Naive thymus-derived CD4-positive, alpha-beta T cell (primary cell): ENCODE data around the gene ATXN7. TPM values are rescaled to one million over a fixed set of nuclear protein-coding genes. Genes with fewer than 3 reads are reported as not detected.

ENCODE experiments used
- ATAC-seq: fragments of 150-1000 bp; cut with Tn5 transposase; 2 replicates; pipeline ENCODE4 v1.10.0; 2021; ENCODE audit warnings: mild to moderate bottlenecking, moderate library complexity
- CTCF ChIA-PET: fragments of 350-600 bp; sonication (Branson Sonifier 250); formaldehyde crosslinking; loops from one replicate; lab custom pipeline; 2021; ENCODE audit warnings: antibody characterized with exemption; lab: Charles Lee
- POLR2A ChIA-PET: fragments of 350-600 bp; sonication (Branson Sonifier 250); formaldehyde crosslinking; loops from one replicate; lab custom pipeline; 2021; ENCODE audit warnings: antibody characterized with exemption, inconsistent platforms; lab: Charles Lee
- DNase-seq, 9 donors: peaks; one replicate each; pipeline versions ENCODE4 v3.0.0 to v3.0.0-alpha.2; 2020 to 2022; ENCODE audit warnings: mixed read lengths in 1 of 9
- H3K27ac ChIP-seq: one replicate; pipeline ENCODE4 v1.7.0; 2013; ENCODE audit warnings: mild to moderate bottlenecking, low read depth, low read length, moderate library complexity
- H3K27me3 ChIP-seq, 2 donors: one replicate each; pipeline ENCODE4 v1.7.0; 2013; ENCODE audit warnings: low read length in 2 of 2, mild to moderate bottlenecking in 2 of 2, moderate library complexity in 2 of 2; ENCODE audit not compliant: control insufficient read depth in 2 of 2, insufficient read depth in 2 of 2
- H3K36me3 ChIP-seq, 3 experiments: 1 replicate in 2 of 3; 2 replicates in 1 of 3; pipeline ENCODE4 v1.7.0; 2013; ENCODE audit warnings: low read length in 3 of 3, mild to moderate bottlenecking in 3 of 3, moderate library complexity in 1 of 3; ENCODE audit not compliant: insufficient read depth in 3 of 3, control insufficient read depth in 2 of 3
- H3K4me1 ChIP-seq, 2 donors: one replicate each; pipeline ENCODE4 v1.7.0; 2013; ENCODE audit warnings: low read length in 2 of 2, mild to moderate bottlenecking in 2 of 2, moderate library complexity in 1 of 2; ENCODE audit not compliant: control insufficient read depth in 2 of 2, insufficient read depth in 2 of 2
- H3K4me3 ChIP-seq: 2 replicates; pipeline ENCODE4 v1.7.0; 2013; ENCODE audit warnings: mild to moderate bottlenecking, low read length
- H3K9me3 ChIP-seq, 3 experiments: 1 replicate in 2 of 3; 2 replicates in 1 of 3; pipeline ENCODE4 v1.7.0; 2013; ENCODE audit warnings: low read length in 3 of 3; ENCODE audit not compliant: control insufficient read depth in 2 of 3
- H3K27ac Mint-ChIP-seq, 9 donors: one replicate each; pipeline ENCODE4 v1.8.0; 2020 to 2022; ENCODE audit warnings: mixed read lengths in 9 of 9, mild to moderate bottlenecking in 8 of 9, moderate library complexity in 5 of 9, inconsistent platforms in 2 of 9
- H3K27me3 Mint-ChIP-seq, 5 donors: one replicate each; pipeline ENCODE4 v1.8.0; 2021 to 2022; ENCODE audit warnings: mixed read lengths in 5 of 5, mild to moderate bottlenecking in 1 of 5
- H3K36me3 Mint-ChIP-seq, 5 donors: one replicate each; pipeline ENCODE4 v1.8.0; 2020 to 2022; ENCODE audit warnings: mixed read lengths in 5 of 5, mild to moderate bottlenecking in 3 of 5, inconsistent platforms in 1 of 5
- H3K4me1 Mint-ChIP-seq, 7 donors: one replicate each; pipeline ENCODE4 v1.8.0; 2020 to 2022; ENCODE audit warnings: mixed read lengths in 7 of 7, mild to moderate bottlenecking in 3 of 7, inconsistent platforms in 1 of 7
- H3K4me3 Mint-ChIP-seq, 10 donors: one replicate each; pipeline ENCODE4 v1.8.0; 2020 to 2022; ENCODE audit warnings: mild to moderate bottlenecking in 10 of 10, mixed read lengths in 10 of 10, moderate library complexity in 6 of 10, inconsistent platforms in 2 of 10
- H3K9me3 Mint-ChIP-seq, 11 donors: one replicate each; pipeline ENCODE4 v1.8.0; 2020 to 2022; ENCODE audit warnings: mixed read lengths in 11 of 11, mild to moderate bottlenecking in 4 of 11, inconsistent platforms in 1 of 11, moderate library complexity in 1 of 11
- intact Hi-C, 2 donors: fragments of 100-400 bp; cut with micrococcal nuclease; formaldehyde crosslinking; loops; one replicate each; pipeline ENCODE4 v1.15.1; 2023
- polyA plus RNA-seq, 2 donors: library from polyadenylated mRNA; unstranded; fragments of 300-500 nt; fragmentation: Illumina TruSeq; gene quantifications; one replicate each; pipeline ENCODE4 v1.2.3, GENCODE V29; 2021
- total RNA-seq, 6 experiments: library from RNA in 5 of 6; stranded (reverse) in 5 of 6; gene quantifications; 1 replicate in 5 of 6; 2 replicates in 1 of 6; pipeline ENCODE4 v1.2.3 and lab custom pipeline; 2021 to 2026

Gene ATXN7
- total and polyA plus RNA-seq, 7 experiments from 2014 or later, result 29.8 to 204 (median 142) TPM

- Mint-ChIP-seq H3K4me3 (no peak overlapping the region), H3K4me1 (peaks cover 18 to 57% (median 41%) of the 10 kb centered on the region in 7 donors), H3K27me3 (no peaks in the 10 kb centered on the region), H3K36me3 (no peaks in the 10 kb centered on the region), H3K27ac (peak overlapping the region in 3 of 9 donors; percentile 20 to 45 (median 41)), H3K9me3 (no peaks in the 10 kb centered on the region)
- intact Hi-C loops, result loop anchor here (1.0 to 10.0 kb wide), 6 partner anchors 8 to 523 kb away; partner anchors contain the start of gene PSMD6 (in 1 of the 2)
- POLR2A ChIA-PET, result interaction anchor here (0.9 to 2.9 kb wide), 8 partner anchors 9 to 57 kb away, joined by 3 to 15 read pairs (median 5); no protein-coding TSS in a partner anchor
- Histone ChIP-seq H3K27ac (no peak overlapping the region), H3K4me1 (peaks cover 7 to 18% of the 10 kb centered on the region in 2 donors), H3K4me3 (no peak overlapping the region), H3K36me3 (no peaks in the 10 kb centered on the region), H3K27me3 (no peaks in the 10 kb centered on the region), H3K9me3 (no peaks in the 10 kb centered on the region)
- DNase-seq (peak in 7 of 9 donors; percentile 47 to 74 (median 63)), ATAC-seq (peak; percentile 96)
- CTCF ChIA-PET, result interaction anchor here (0.6 to 15.6 kb wide), 15 partner anchors 11 to 99 kb away, joined by 3 to 249 read pairs (median 5); partner anchors contain the start of gene PSMD6
Observed at GRCh38 chr3:63961891-63962290, 98.2 kb downstream of the ATXN7 start.

- no peak for DNase-seq
- H3K27ac ChIP-seq, result no peak overlapping the region
- H3K36me3 ChIP-seq, result no peaks in the 10 kb centered on the region
- H3K4me1 Mint-ChIP-seq, result peaks cover 26 to 56% (median 50%) of the 10 kb centered on the region in 7 donors
- no peaks in the 10 kb centered on the region for H3K9me3 Mint-ChIP-seq
- peak overlapping the region in 2 of 9 donors; percentile 2 to 34 for H3K27ac Mint-ChIP-seq
- no peaks in the 10 kb centered on the region for H3K9me3 ChIP-seq
- no peak overlapping the region for H3K4me3 Mint-ChIP-seq
- H3K4me3 ChIP-seq, result no peak overlapping the region
- H3K27me3 ChIP-seq, result no peaks in the 10 kb centered on the region
- H3K36me3 Mint-ChIP-seq, result peaks cover 0 to 4% (median 0%) of the 10 kb centered on the region in 5 donors
- no peaks in the 10 kb centered on the region for H3K27me3 Mint-ChIP-seq
- ChIA-PET CTCF (interaction anchor here (0.8 to 15.6 kb wide), 4 partner anchors 9 to 40 kb away, joined by 3 to 249 read pairs (median 82); no protein-coding TSS in a partner anchor), POLR2A (interaction anchor here (0.6 to 2.2 kb wide), 5 partner anchors 8 to 57 kb away, joined by 3 to 11 read pairs (median 3); no protein-coding TSS in a partner anchor)
- peaks cover 13 to 22% of the 10 kb centered on the region in 2 donors for H3K4me1 ChIP-seq
- intact Hi-C loops, result loop anchor here (2.0 to 10.0 kb wide), 2 partner anchors 15 to 521 kb away; no protein-coding TSS in a partner anchor
- ATAC-seq, result no peak
Observed at GRCh38 chr3:63963496-63963895, 99.8 kb downstream of the ATXN7 start.

GRCh38 chr3:63964681-63965485 is 101.2 kb downstream of the ATXN7 start:
- Mint-ChIP-seq H3K4me1 (peaks cover 31 to 60% (median 50%) of the 10 kb centered on the region in 7 donors), H3K36me3 (peaks cover 0 to 8% (median 0%) of the 10 kb centered on the region in 5 donors), H3K9me3 (no peaks in the 10 kb centered on the region), H3K27me3 (no peaks in the 10 kb centered on the region), H3K4me3 (no peak overlapping the region), H3K27ac (peak overlapping the region in 8 of 9 donors; percentile 23 to 99 (median 91))
- no peaks in the 10 kb centered on the region for H3K36me3 ChIP-seq
- no peaks in the 10 kb centered on the region for H3K27me3 ChIP-seq
- ATAC-seq, result no peak
- POLR2A ChIA-PET, result interaction anchor here (0.8 to 10.9 kb wide), 3 partner anchors 16 to 58 kb away, joined by 3 to 234 read pairs (median 50); partner anchors contain the start of gene PSMD6
- no peaks in the 10 kb centered on the region for H3K9me3 ChIP-seq
- CTCF ChIA-PET, result interaction anchor here (1.3 to 15.6 kb wide), 3 partner anchors 15 to 59 kb away, joined by 6 to 249 read pairs (median 162); partner anchors contain the start of gene PSMD6
- peak overlapping the region; percentile 14 for H3K27ac ChIP-seq
- H3K4me3 ChIP-seq, result no peak overlapping the region
- no peak for DNase-seq
- peaks cover 21 to 26% of the 10 kb centered on the region in 2 donors for H3K4me1 ChIP-seq
- intact Hi-C loops, result loop anchor here (5.0 to 10.0 kb wide), 2 partner anchors 103 to 520 kb away; partner anchors contain the start of genes ATXN7 (in 1 of the 2) and THOC7 (in 1 of the 2)

- intact Hi-C loops, result loop anchor here (2.0 to 10.0 kb wide), 3 partner anchors 103 to 519 kb away; partner anchors contain the start of genes ATXN7 (in 2 of the 2) and THOC7 (in 2 of the 2)
- Histone ChIP-seq H3K4me1 (peaks cover 30 to 31% of the 10 kb centered on the region in 2 donors), H3K9me3 (no peaks in the 10 kb centered on the region), H3K27ac (peak overlapping the region; percentile 80), H3K27me3 (no peaks in the 10 kb centered on the region), H3K36me3 (no peaks in the 10 kb centered on the region), H3K4me3 (no peak overlapping the region)
- peak overlapping the region in 8 of 9 donors; percentile 84 to 99 (median 96) for H3K27ac Mint-ChIP-seq
- H3K36me3 Mint-ChIP-seq, result peaks cover 0 to 8% (median 4%) of the 10 kb centered on the region in 5 donors
- no peaks in the 10 kb centered on the region for H3K9me3 Mint-ChIP-seq
- H3K4me1 Mint-ChIP-seq, result peaks cover 31 to 62% (median 52%) of the 10 kb centered on the region in 7 donors
- POLR2A ChIA-PET, result interaction anchor here (0.8 to 10.9 kb wide), 4 partner anchors 9 to 57 kb away, joined by 3 to 234 read pairs (median 28); partner anchors contain the start of gene PSMD6
- H3K4me3 Mint-ChIP-seq, result peak overlapping the region in 1 of 10 donors; percentile 94
- CTCF ChIA-PET, result interaction anchor here (1.0 to 15.6 kb wide), 3 partner anchors 14 to 58 kb away, joined by 3 to 249 read pairs (median 162); no protein-coding TSS in a partner anchor
- DNase-seq (no peak), ATAC-seq (no peak)
- no peaks in the 10 kb centered on the region for H3K27me3 Mint-ChIP-seq
Observed at GRCh38 chr3:63966007-63966406, 102.3 kb downstream of the ATXN7 start.

GRCh38 chr3:63966871-63967270 is 103.2 kb downstream of the ATXN7 start:
- Histone ChIP-seq H3K9me3 (no peaks in the 10 kb centered on the region), H3K36me3 (no peaks in the 10 kb centered on the region), H3K27ac (peak overlapping the region; percentile 80), H3K27me3 (no peaks in the 10 kb centered on the region), H3K4me3 (peak overlapping the region; percentile 91), H3K4me1 (peaks cover 36 to 37% of the 10 kb centered on the region in 2 donors)
- CTCF ChIA-PET, result interaction anchor here (10.3 to 15.6 kb wide), 2 partner anchors 13 to 26 kb away, joined by 162 to 249 read pairs; no protein-coding TSS in a partner anchor
- no peaks in the 10 kb centered on the region for H3K27me3 Mint-ChIP-seq
- peaks cover 0 to 8% (median 4%) of the 10 kb centered on the region in 5 donors for H3K36me3 Mint-ChIP-seq
- POLR2A ChIA-PET, result interaction anchor here (0.8 to 10.9 kb wide), 8 partner anchors 8 to 113 kb away, joined by 3 to 234 read pairs (median 10); partner anchors contain the start of genes PSMD6 and SCAANT1
- no peak for DNase-seq
- no peaks in the 10 kb centered on the region for H3K9me3 Mint-ChIP-seq
- no peak for ATAC-seq
- peak overlapping the region; percentile 68 to 98 (median 92) for H3K4me3 Mint-ChIP-seq
- H3K27ac Mint-ChIP-seq, result peak overlapping the region; percentile 84 to 99 (median 96)
- intact Hi-C loops, result loop anchor here (1.0 to 10.0 kb wide), 4 partner anchors 26 to 518 kb away; partner anchors contain the start of genes ATXN7 (in 2 of the 2) and THOC7 (in 2 of the 2)
- peaks cover 35 to 68% (median 58%) of the 10 kb centered on the region in 7 donors for H3K4me1 Mint-ChIP-seq
